Hindlimb muscle (tissue), 1 donor: Measurements from ENCODE around the gene BCO2. TPM values are rescaled to one million over a fixed set of nuclear protein-coding genes. Genes with fewer than 3 reads are reported as not detected.
"Not testable (repeated sequence)": the region's sequence is repeated elsewhere in the genome, so short reads cannot be mapped to it uniquely, and the experiment has no call there.

Experiments
- DNase-seq: peaks from one replicate; pipeline ENCODE4 v3.0.0-alpha.2; 2013
- polyA plus RNA-seq: library from polyadenylated mRNA; unstranded; fragments of 120-200 nt; gene quantifications from one replicate; pipeline ENCODE4 v1.2.1, GENCODE V29; 2013; ENCODE audit not compliant: insufficient read length

BCO2 gene, protein sequence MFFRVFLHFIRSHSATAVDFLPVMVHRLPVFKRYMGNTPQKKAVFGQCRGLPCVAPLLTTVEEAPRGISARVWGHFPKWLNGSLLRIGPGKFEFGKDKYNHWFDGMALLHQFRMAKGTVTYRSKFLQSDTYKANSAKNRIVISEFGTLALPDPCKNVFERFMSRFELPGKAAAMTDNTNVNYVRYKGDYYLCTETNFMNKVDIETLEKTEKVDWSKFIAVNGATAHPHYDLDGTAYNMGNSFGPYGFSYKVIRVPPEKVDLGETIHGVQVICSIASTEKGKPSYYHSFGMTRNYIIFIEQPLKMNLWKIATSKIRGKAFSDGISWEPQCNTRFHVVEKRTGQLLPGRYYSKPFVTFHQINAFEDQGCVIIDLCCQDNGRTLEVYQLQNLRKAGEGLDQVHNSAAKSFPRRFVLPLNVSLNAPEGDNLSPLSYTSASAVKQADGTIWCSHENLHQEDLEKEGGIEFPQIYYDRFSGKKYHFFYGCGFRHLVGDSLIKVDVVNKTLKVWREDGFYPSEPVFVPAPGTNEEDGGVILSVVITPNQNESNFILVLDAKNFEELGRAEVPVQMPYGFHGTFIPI
- polyA plus RNA-seq: 5.3 TPM

DNA sequence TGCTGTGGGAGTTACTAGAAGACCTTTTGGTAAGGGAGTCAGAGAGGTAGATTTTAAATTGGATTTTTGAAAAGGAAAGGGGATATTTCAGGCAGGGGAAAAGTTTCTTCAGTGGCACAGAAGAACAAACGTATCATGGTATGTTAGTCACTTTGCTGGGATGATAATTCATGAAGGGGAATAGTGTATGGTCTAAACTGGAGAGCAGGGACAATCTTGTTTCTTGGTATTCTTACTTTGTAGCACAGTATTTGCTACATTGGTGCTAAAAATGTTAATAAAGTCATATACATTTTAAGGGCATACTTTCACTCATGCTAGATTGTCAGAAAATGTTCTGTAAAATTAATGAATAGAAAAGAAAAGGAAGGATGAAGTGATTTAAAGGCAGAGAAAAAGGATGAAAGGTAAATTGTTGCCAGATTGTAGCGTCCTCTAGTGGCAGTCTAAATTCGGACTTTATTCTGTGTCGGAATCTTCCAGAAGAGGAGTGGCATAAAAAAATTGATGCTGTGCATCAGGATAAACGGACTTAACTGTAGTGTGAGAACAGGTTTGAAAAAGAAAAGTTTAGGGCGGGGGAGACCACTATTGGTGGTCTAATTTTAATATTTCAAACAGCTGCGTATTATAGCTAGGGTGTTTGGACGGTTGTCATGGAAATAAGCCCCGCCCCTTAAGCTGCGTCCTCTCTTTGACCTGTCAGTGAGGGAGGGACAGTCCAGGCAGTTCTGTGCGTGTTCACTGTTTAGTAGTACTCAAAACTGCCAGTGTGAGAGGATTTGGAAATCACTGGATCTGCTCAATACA lies at the start of gene BCO2:
TSS of gene BCO2 (plus strand) at position 724 of the 810 bp plus-strand sequence. CDS start 90 bp downstream, outside the sequence.
- DNase-seq: peak; percentile 89

DNA sequence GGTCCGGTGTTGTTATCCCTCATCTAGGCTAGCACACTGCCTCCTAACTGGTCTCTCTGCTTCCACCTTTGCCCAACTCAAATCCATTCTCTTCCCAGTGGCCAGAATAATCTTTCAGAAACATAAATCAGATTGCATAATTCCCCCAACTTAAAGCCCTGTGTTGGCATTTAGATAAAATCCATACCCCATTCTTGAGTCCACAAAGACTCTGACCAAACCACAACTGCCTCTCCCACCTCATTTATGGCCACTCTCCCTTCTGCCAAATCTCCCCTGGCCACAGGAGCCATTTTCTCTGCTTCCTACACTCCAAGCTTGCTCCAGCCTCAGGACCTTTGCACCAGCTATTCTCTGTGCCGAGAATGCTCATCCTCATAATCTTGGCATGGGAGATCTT lies 48.3 kb upstream of the BCO2 start:
- DNase-seq: no peak

DNA sequence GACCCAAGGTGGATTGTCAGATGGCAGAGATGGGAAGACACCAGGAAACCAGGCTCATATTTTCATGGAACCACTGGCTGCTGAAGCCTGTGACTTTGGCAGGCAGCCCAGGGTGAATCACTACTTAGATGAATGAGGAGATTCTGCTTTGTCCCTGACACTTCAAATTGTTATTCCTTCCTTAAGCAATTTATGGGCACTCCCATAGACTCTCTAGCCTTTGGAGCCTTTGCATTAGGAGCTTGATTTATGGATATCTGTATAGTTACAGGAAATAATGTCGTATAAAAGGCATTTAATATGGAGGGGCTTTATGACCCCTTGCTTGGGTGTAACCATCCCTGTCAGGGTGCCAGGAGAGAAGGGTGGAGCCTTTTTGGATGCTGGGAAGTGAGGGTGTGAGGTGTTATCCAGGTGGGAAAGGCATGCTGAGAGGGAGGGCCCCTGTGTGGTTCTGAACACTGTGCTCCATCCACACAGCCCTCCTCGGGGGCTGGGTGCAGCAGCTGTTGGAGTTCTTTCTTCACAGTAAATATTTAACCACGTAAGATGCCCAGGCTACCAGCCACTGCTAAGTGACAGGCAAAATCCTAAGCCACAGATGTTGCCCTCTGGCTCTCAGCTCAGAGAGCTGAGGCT lies 46.7 kb upstream of the BCO2 start:
- peak; percentile 7 for DNase-seq

DNA sequence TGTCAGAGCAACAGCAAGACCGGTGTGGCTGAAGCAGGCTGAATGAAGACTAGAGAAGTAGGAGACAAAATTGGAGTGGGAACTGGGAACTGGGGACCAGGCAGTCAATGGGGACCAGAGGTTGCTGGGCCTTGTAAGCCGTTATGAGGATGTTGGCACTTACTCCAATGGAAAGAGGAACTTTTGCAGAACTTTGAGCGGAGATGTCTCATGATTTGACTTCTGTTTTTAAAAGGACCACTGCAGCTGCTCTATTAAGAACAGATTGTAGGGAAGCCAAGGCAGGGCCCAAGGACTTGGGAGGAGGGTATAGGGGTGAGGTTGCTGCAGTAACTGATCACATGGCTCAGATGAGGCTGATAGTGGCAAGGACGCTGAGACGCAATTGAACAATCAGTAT lies 45.7 kb upstream of the BCO2 start:
- peak; percentile 15 for DNase-seq

DNA sequence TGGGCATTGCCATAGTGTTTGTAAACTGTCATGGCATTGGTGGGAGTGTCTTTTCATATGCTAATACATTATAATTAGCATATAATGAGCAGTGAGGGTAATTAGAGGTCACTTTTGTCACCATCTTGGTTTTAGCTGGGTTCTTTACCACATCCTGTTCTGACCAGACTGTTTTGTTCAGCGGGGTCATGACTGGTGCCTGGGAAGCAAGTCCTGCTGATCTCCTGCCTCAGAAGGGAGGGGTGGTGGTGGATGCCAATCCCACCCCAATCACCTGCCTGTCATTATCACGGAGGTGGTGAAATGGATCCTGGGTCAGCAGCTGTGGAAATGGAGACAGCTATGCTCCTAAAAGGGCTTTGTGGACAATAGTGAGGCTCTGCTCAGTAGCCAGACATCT lies 42.6 kb upstream of the BCO2 start:
- DNase-seq: no peak

DNA sequence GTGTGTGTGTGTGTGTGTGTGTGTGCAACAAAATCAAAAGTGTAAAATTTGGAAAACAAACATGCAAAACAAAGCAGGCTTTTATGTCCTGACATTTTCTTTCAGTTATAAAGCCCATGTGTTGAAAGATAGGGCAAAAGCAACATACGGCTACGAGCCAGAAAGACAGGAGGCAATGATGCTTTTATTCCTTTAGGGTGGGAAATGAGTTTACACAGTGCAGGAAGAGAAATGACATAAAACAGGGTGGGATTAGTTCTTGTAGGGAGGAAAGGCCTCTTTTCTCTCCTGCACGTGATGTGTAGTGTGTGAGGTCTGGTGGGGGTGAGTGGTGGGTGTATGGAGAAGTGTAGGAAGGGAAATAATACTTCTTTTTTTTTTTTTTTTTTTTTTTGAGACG lies 40.8 kb upstream of the BCO2 start:
- no peak for DNase-seq

DNA sequence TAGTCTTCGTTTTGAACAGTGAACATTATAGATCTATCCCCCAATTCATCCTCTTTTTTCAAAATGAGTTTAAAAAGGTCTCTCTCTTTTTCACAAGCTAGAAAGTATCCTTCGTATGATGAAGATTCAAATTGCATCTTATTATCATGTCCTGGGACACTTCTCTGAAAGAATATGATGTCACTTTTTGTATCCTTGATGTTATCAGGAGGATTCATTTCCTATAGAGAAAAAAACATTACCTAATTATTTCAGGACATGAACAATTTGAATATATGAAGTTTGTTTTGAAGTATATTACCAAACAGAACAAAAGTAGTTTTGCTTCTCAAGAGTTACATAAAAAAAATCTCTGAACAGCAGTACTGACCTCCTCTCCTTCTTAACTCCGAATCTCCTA lies 31.7 kb upstream of the BCO2 start:
- DNase-seq: no peak

DNA sequence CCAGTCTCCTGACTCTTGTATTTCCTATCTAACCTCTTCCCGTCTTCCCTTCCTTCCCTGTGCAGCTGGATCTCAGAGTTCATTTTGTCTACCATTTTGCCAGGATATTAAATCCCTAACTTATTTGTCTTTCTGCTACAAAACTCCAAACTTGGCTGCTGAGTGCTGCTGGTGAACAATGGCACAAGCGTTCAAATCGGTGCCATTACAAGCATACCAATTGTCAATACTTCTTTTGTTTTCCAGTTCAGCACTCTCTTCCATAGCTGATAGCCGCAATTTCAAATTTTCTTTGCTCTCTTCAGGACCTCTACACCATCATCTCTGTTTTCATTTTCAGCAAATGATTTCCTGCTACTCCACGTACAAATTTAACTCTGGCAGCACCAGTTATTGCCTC lies 24.8 kb upstream of the BCO2 start:
- no peak for DNase-seq

DNA sequence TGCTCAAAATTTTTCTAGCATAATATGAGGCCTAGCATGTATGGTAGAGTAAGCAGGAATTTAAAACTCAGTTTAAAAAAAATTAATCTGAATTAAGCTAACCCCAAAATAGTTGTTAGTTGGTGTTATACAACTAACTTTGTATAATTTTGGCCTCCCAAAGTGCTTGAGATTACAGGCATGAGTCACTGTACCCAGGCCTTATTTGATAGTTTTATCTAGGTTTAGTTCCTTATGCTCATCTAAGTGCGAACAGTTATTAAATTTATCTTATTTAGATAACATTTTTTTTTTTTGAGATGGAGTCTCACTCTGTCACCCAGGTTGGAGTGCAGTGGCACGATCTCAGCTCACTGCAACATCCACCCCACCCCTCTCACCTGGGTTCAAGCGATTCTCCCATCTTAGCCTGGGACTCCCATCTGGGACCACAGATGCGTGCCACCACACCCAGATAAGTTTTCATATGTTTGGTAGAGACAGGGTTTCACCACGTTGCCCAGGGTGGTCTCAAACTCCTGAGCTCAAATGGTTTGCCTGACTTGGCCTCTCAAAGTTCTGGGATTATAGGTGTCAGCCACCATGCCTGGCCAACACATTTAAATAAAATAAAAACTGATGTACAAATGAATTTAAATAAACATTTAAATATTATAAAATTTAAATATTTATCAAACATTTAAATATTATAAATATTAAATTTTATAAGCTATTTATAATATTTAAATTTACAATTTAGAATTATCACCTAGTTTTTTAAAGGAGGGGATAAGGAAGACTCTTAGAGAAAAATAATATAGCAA lies 19.0 kb upstream of the BCO2 start:
- no peak for DNase-seq

DNA sequence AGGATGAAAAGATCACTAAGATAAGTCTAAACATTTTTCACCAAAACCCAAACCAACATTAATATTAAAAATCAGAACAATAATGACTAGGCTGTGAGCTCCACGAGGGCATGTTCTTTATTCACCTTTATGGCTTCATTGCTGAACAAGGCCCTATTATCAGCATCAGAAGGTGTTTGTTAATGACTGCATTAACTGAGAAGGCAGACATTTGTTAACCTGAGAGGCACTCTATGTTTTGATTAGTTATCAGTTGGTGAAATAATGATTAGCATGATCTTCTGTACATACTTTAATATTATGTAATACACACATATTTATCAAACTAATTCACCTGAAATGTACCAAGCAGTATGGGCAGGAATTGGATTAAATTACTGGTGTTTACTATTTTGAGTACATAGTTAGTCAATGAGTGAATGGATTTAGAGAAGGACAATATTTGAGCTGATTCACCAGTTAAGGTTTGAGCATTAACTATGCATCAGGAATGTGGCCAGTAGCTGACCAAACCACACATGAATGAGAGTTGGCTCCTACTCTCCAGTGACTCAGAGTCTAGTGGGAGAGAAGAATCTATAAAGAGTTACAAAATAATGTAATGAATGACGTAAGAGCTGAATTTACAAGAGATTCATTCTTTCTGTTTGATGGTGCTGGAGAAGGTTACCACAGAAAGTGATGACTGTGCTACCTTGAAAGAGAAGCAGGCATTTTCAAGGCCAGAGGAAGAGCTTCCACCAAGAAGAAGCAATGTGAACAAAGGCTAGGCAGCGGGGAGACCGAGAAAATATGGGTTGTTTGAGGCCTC lies 18.2 kb upstream of the BCO2 start:
- no peak for DNase-seq

DNA sequence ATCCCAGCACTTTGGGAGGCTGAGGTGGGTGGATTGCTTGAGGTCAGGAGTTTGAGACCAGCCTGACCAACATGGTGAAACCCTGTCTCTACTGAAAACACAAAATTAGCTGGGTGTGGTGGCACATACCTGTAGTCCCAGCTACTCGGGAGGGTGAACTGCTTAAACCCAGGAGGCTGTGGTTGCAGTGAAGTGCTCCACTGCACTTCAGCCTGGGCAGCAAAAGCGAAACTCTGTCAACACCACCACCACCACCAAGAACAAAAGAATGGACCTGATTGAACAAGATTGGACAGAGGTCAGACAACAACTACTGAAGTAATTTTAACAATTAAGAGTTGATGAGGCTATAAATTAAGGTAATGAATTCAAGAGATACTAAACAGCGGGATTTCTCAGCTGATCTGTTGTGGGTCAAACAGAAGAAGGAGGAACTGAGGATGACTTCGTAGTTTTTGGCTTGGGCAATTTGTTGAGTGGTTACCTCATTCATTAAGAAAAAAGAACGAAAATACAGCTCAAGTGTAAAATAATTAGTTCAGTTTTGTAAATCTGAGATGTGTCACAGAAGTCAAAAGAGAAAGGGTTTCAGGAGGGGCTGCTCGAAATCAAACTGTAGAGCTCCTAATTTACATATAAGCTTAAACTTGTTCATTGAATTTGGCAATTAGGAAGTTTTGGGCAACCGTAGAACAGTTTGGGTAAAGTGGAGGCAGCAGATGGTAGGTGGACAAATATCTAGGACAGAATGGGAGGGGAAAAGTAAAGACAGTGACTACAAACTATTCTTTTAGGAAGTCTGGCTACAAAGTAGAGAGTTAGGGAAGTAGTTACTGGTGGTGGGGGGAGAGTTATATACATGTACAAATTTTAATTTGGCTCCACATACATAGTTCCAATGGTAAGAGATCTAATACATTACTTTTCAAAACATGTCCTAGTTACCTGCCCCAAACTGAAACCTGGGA lies 15.9 kb upstream of the BCO2 start:
- DNase-seq: no peak

DNA sequence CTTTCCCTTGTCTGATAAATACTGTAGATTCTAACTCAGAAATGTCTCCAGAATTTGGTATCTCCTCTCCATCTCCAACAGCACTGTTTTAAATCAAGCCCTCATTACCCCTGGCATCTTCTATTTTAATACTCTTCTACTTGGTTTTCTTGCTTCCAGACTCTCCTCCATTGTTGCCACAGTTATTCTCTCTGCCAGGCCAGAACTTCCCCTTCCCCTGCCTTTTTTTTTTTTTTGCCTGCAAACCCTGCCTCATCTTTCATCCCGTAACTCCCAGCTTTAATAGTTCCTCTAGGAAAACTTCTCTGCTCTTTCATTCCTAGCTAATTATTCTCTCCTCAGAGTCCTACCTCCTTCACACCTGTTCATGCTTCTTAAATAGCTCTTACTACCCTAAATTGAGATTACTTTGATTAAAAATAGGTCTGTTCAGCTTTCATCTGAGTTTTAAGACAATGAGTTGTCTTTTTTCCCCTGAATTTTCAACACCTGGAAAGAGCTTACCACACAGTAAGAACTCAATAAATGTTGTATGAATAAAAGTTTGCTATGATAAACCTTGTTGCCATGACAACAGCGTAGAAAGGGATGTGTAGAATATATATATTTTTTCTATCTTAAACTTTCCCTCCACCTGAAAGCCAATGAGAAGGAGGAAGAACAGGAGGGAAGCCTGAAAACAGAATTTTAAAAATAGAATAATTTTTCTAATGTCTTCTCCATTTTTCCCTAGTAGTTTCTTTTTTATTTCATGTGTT lies 15.0 kb upstream of the BCO2 start:
- no peak for DNase-seq

DNA sequence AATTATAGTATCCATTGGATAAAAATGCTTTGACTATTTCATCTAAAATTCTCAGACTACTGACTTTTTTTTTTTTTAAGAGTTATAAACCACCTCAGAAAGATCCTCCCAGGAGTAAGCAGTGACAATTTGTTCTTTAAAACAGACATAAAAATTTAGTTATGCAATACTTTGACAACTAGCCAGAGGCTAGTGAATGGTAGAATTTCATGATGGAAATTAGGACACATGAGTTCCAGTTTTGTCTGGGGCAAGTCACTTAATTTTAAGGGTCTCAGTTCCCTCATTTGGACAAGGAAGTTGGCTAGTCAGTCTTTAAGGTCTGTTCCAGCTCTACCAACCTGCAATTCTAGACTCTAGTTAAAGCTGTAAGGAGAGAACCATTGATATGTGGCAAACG lies 14.3 kb upstream of the BCO2 start:
- no peak for DNase-seq

DNA sequence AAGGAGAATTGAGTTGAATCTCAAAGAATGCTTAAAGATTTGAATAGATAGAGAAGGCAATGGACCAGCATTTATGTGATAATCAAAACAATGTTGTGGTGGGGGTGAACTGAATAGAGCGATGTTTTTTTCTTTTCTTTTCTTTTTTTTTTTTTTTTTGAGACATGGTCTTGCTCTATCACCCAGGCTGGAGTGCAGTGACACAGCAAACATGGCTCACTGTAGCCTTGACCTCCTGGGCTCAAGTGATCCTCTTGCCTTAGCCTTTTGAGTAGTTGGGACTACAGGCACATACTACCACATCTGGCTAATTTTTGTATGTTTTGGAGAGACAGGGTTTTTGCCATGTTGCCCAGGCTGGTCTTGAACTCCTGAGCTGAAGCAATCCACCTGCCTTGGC lies 13.1 kb upstream of the BCO2 start:
- not testable (repeated sequence) for DNase-seq

DNA sequence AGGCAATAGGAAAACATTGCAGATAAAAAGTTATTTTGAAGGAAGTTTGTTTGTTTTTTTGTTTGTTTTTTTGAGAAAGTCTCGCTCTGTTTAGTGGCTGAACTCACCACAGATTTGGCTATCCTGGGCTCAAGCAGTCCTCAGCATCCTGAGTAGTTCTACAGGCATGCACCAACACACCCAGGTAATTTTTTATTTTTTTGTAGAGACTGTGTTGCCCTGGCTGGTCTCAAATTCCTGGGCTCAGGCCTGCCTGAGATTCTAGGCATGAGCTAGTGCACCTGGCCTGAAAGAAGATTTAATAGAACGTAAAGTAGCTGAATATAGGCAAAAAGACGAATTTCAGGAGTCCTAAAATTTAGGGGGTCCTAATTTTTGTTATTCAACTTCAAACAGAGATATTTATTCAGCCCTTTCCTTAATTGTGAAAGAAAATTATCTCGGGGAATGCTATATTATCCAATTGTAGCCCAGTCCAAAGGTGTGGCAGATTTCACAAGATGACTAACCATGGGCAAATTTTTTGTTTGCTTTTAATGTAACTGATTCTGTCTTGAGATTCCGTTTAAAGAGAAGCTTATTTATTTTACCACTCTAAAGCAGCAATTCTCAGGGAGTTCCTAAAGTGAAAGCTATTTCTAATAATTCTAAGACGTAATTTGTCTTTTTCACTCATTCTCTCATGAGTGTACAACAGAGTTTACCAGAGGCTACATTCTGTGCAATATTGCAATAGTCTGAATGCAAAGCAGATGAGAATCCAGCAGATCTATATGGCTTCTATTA lies 12.4 kb upstream of the BCO2 start:
- DNase-seq: no peak

DNA sequence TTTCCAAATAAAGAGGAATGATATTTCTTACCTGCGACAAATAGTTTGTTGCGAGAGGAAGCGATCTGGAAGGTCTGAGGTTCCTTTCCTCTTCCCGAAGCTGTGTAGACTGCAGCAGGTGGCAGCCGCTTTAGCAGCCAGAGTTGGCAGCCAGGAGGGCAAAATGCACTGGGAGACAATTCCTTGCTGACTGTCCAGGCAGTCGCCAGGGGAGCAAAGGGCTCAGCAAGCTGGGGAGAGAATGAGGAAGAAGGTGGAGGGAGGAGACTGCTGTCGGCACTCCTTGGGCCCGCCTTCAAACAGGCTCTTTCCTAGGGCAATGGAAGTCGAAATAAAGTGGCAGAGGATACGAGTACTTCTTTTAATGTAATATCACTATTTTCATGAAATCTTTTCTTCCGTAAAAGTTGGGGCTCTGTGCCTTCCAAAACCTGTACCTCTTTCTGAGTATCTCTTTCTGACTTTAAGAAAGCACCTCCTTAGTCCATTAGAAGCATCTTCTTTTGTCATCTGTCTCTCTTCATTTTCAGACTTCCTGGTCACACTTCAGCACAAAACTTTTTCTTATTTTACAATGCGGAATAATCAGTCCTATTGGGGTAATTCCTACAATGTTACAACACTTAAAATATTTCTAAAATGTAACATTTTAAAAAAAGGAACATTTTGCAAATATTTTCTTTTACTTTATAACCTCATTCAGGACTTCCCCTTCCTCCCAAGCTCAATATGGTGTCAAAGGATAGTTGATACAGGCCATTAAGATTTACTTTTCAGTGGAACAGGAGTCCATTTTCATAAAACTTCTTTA lies 11.2 kb upstream of the BCO2 start, which contains the start of gene IL18:
TSS of gene IL18 (minus strand) at position 220 of the 811 bp plus-strand sequence. CDS start 9,041 bp downstream, outside the sequence.
- DNase-seq: no peak

DNA sequence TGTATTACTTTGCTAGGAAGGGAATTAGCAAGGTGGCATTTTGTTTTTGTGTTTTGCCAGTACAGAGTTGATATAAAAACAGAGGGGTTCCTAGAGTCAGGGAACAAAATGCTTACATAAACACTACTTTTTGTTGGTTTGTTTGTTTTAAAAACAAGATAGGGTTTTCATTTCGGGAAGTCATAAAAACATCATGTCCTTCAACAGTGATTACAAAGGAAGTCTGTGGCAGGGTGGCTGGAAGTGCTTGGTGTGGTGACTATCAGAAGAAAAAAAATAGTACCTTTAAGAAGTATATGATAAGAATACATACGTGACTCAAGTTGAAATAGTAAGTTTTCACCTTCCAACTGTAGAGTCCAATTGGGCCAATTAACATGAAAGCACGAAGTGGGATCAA lies 10.3 kb upstream of the BCO2 start:
- no peak for DNase-seq
